SU-DHL-6 (cell line): ENCODE results near the gene GNA14.

Source experiments
- H2AFZ ChIP-seq: fragments of 200-600 bp; sonication (generic); 2 replicates; pipeline ENCODE4 v1.6.1; 2014; ENCODE audit warnings: low read depth, mild to moderate bottlenecking, moderate library complexity, mixed read lengths, antibody characterized with exemption, low read length; ENCODE audit not compliant: severe bottlenecking
- H3F3A ChIP-seq: fragments of 200-600 bp; shearing (Covaris generic); 2 replicates; pipeline ENCODE4 v1.6.0; 2016; ENCODE audit warnings: antibody characterized with exemption, mild to moderate bottlenecking; ENCODE audit not compliant: insufficient read depth
- H3K27ac ChIP-seq: fragments of 200-600 bp; sonication (generic); 2 replicates; pipeline ENCODE4 v1.5.1; 2016; ENCODE audit warnings: low read depth, mild to moderate bottlenecking, low read length, moderate library complexity, mixed read lengths
- H3K27me3 ChIP-seq: fragments of 200-600 bp; sonication (generic), shearing (Covaris generic); 2 replicates; pipeline ENCODE4 v1.6.0; 2014; ENCODE audit warnings: mild to moderate bottlenecking, low read length
- H3K36me3 ChIP-seq: fragments of 200-600 bp; sonication (generic); 2 replicates; pipeline ENCODE4 v1.6.1; 2014; ENCODE audit warnings: mild to moderate bottlenecking, low read length, mixed read lengths
- H3K4me2 ChIP-seq: fragments of 300-600, 200-600 bp; shearing (Covaris generic), sonication (generic); 2 replicates; pipeline ENCODE4 v1.6.0; 2014; ENCODE audit warnings: low read length, low read depth, mild to moderate bottlenecking; ENCODE audit not compliant: poor library complexity, severe bottlenecking
- H3K4me3 ChIP-seq: fragments of 200-600 bp; sonication (generic); 2 replicates; pipeline ENCODE4 v1.5.1; 2014; ENCODE audit warnings: antibody characterized with exemption, low read length, mild to moderate bottlenecking, mixed read lengths; ENCODE audit not compliant: insufficient read depth, poor library complexity, severe bottlenecking
- H3K79me2 ChIP-seq: fragments of 200-600 bp; sonication (generic); 2 replicates; pipeline ENCODE4 v1.6.1; 2014; ENCODE audit warnings: mild to moderate bottlenecking, low read length, moderate library complexity; ENCODE audit not compliant: insufficient read depth
- H3K9ac ChIP-seq: fragments of 200-600 bp; sonication (generic); 2 replicates; pipeline ENCODE4 v1.7.0; 2014; ENCODE audit warnings: mild to moderate bottlenecking, low read length
- H3K9me2 ChIP-seq: fragments of 200-600 bp; sonication (generic); replicated peaks from 2 replicates; pipeline ENCODE4 v1.6.1; 2014; ENCODE audit warnings: low read length; ENCODE audit not compliant: insufficient read depth
- H3K9me3 ChIP-seq: fragments of 200-600 bp; sonication (generic); 2 replicates; pipeline ENCODE4 v1.6.1; 2014; ENCODE audit warnings: low read length, mixed read lengths; ENCODE audit not compliant: insufficient read depth
- H4K20me1 ChIP-seq: fragments of 200-600 bp; sonication (generic); 2 replicates; pipeline ENCODE4 v1.6.1; 2014; ENCODE audit warnings: low read depth, mild to moderate bottlenecking, antibody characterized with exemption, low read length, moderate library complexity, mixed read lengths
- CTCF ChIP-seq: fragments of 200-600 bp; sonication (generic); IDR thresholded peaks from one replicate; pipeline ENCODE4 v1.5.1; 2017; ENCODE audit warnings: antibody characterized with exemption, mild to moderate bottlenecking, low read length, moderate library complexity; ENCODE audit not compliant: insufficient read depth, poor library complexity, severe bottlenecking
- EZH2phosphoT487 ChIP-seq: fragments of 200-600 bp; sonication (generic), shearing (Covaris generic); conservative IDR thresholded peaks from 2 replicates; pipeline ENCODE4 v1.6.1; 2018; ENCODE audit warnings: mild to moderate bottlenecking, antibody characterized with exemption, low read length, moderate library complexity, mixed read lengths

The GNA14 gene

DNA sequence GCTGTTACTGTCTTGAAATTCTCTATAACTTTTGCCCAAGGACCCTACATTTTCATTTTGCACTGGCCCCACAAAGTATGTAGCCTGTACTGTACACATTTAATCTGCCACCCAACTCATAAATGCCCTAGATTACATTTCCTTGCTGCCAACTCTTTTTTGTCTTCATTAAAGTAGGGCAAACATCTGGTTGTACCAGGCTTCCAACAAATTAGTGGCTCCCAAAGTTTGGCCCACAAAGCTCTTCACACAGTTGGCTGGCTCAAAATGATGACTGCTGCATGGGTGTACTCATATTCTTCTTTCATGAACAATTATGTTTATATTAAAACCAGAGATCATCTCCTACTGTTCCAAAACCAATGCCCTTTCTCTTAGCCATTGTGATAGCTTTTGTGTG, 45.3 kb downstream of the GNA14 start:
- Histone ChIP-seq H3K9me3 (no peaks in the 10 kb centered on the region), H3K27ac (no peak overlapping the region), H3K27me3 (no peaks in the 10 kb centered on the region), H3K4me2 (no peak overlapping the region), H3K36me3 (no peaks in the 10 kb centered on the region), H3K9me2 (no peaks in the 10 kb centered on the region), H3F3A (no peaks in the 10 kb centered on the region), H4K20me1 (no peaks in the 10 kb centered on the region), H3K9ac (no peak overlapping the region), H3K4me3 (no peak overlapping the region), H2AFZ (no peak overlapping the region), H3K79me2 (no peaks in the 10 kb centered on the region)
- TF ChIP-seq CTCF (no peak), EZH2phosphoT487 (no peak)

GRCh38 chr9:77601476-77602099, 46.5 kb downstream of the GNA14 start:
- Histone ChIP-seq H3K27ac (no peak overlapping the region), H3K4me2 (no peak overlapping the region), H3K79me2 (no peaks in the 10 kb centered on the region), H3K36me3 (no peaks in the 10 kb centered on the region), H3K9ac (no peak overlapping the region), H3F3A (no peaks in the 10 kb centered on the region), H4K20me1 (no peaks in the 10 kb centered on the region), H3K27me3 (no peaks in the 10 kb centered on the region), H3K9me2 (no peaks in the 10 kb centered on the region), H2AFZ (no peak overlapping the region), H3K9me3 (no peaks in the 10 kb centered on the region), H3K4me3 (no peak overlapping the region)
- TF ChIP-seq EZH2phosphoT487: no peak
- no peak for TF ChIP-seq CTCF

DNA sequence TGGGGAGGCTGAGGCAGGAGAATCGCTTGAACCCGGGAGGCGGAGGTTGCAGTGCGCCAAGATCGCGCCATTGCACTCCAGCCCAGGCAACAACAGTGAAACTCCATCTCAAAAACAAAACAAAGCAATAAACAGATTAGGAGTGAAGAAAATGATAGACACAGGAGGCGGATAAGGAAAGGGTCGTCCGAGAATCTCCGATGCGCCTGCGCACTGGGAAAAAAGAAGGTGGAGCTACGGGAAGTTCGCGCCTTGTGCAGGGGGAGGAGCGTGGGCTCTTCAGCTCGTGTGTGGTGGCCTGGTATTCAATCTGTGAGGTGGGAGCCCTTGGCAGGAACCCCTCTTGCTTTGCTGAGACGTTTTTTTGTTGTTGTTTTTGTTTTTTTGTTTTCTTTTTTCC, 47.3 kb downstream of the GNA14 start:
- no peak for TF ChIP-seq EZH2phosphoT487
- no peak for TF ChIP-seq CTCF
- H4K20me1 ChIP-seq: no peaks in the 10 kb centered on the region
- no peaks in the 10 kb centered on the region for H3K9me2 ChIP-seq
- no peak overlapping the region for H3K27ac ChIP-seq
- H3K4me2 ChIP-seq: no peak overlapping the region
- no peaks in the 10 kb centered on the region for H3K36me3 ChIP-seq
- no peaks in the 10 kb centered on the region for H3K79me2 ChIP-seq
- H3K9me3 ChIP-seq: no peaks in the 10 kb centered on the region
- H3F3A ChIP-seq: no peaks in the 10 kb centered on the region
- no peak overlapping the region for H3K9ac ChIP-seq
- H3K4me3 ChIP-seq: no peak overlapping the region
- no peak overlapping the region for H2AFZ ChIP-seq
- H3K27me3 ChIP-seq: no peaks in the 10 kb centered on the region

- no peak for TF ChIP-seq EZH2phosphoT487
- TF ChIP-seq CTCF: no peak
- no peaks in the 10 kb centered on the region for H3F3A ChIP-seq
- no peaks in the 10 kb centered on the region for H3K27me3 ChIP-seq
- H2AFZ ChIP-seq: no peak overlapping the region
- no peak overlapping the region for H3K9ac ChIP-seq
- no peak overlapping the region for H3K27ac ChIP-seq
- H3K4me2 ChIP-seq: no peak overlapping the region
- H3K79me2 ChIP-seq: no peaks in the 10 kb centered on the region
- no peaks in the 10 kb centered on the region for H4K20me1 ChIP-seq
- H3K9me2 ChIP-seq: no peaks in the 10 kb centered on the region
- no peaks in the 10 kb centered on the region for H3K36me3 ChIP-seq
- H3K9me3 ChIP-seq: no peaks in the 10 kb centered on the region
- no peak overlapping the region for H3K4me3 ChIP-seq
Observed at GRCh38 chr9:77599492-77599891, 48.6 kb downstream of the GNA14 start.
